SK-N-SH treated with all-trans-retinoic acid at 6 μM for 48 hours (cell line): ENCODE measurements around the gene NOLC1.

ENCODE experiments used
- ARNTL ChIP-seq: fragments of 450-650 bp; formaldehyde crosslinking; IDR thresholded peaks from 2 replicates; pipeline ENCODE4 v1.5.0; 2020; ENCODE audit warnings: low read depth, mild to moderate bottlenecking, moderate library complexity, borderline replicate concordance
- BACH2 ChIP-seq: fragments of 250-450 bp; sonication (Bioruptor Pico); IDR thresholded peaks from 2 replicates; pipeline ENCODE4 v1.9.0; 2021; ENCODE audit warnings: mild to moderate bottlenecking, borderline replicate concordance
- ESRRG ChIP-seq: fragments of 250-450 bp; sonication (Bioruptor Pico); IDR thresholded peaks from 2 replicates; pipeline ENCODE4 v1.6.1; 2021; ENCODE audit warnings: mild to moderate bottlenecking
- GLIS3 ChIP-seq: fragments of 250-450 bp; sonication (Bioruptor Pico); IDR thresholded peaks from 2 replicates; pipeline ENCODE4 v1.5.0; 2020; ENCODE audit warnings: mild to moderate bottlenecking, moderate library complexity
- ISL1 ChIP-seq: fragments of 250-450 bp; sonication (Bioruptor Pico); IDR thresholded peaks from 2 replicates; pipeline ENCODE4 v2.1.2; 2022; ENCODE audit warnings: mild to moderate bottlenecking, moderate library complexity
- OSR1 ChIP-seq: fragments of 250-450 bp; sonication (Bioruptor Pico); IDR thresholded peaks from 2 replicates; pipeline ENCODE4 v1.8.0; 2022; ENCODE audit warnings: moderate library complexity, mild to moderate bottlenecking, inconsistent platforms
- ZFP3 ChIP-seq: fragments of 250-450 bp; sonication (Bioruptor Pico); IDR thresholded peaks from 2 replicates; pipeline ENCODE4 v1.5.0; 2020; ENCODE audit warnings: mild to moderate bottlenecking, moderate library complexity
- TF ChIP-seq, protein P1 (sequence below): fragments of 250-450 bp; sonication (Bioruptor Pico); IDR thresholded peaks from 2 replicates; pipeline ENCODE4 v1.8.0; 2020; ENCODE audit warnings: mild to moderate bottlenecking, moderate library complexity, borderline replicate concordance
- TF ChIP-seq, protein P2 (sequence below): fragments of 250-450 bp; sonication (Bioruptor Pico); IDR thresholded peaks from 2 replicates; pipeline ENCODE4 v1.5.1; 2021; ENCODE audit warnings: mild to moderate bottlenecking, moderate library complexity
- TF ChIP-seq, protein P3 (sequence below): fragments of 250-450 bp; sonication (Bioruptor Pico); IDR thresholded peaks from 2 replicates; pipeline ENCODE4 v1.5.1; 2020; ENCODE audit warnings: low read depth, mild to moderate bottlenecking, moderate library complexity

DNA sequence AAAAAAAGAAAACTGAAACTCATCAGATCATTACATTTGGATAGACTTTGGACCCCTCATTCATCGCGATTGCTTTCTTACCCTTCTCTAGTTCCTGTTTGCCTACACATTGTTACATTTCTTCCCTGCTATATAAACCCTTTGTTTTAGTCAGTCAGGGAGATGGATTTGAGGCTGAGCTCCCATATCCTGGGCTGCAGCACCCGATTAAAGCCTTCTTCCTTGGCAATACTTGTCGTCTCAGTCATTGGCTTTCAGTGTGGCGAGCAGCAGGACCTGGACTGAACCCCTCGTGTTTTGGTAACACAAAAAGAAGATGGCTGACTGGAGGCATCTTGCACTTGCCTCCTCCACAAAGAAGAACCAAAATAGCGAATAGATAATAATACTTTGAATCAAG is 39.8 kb downstream of the NOLC1 start:
- TF ChIP-seq, protein P1, sequence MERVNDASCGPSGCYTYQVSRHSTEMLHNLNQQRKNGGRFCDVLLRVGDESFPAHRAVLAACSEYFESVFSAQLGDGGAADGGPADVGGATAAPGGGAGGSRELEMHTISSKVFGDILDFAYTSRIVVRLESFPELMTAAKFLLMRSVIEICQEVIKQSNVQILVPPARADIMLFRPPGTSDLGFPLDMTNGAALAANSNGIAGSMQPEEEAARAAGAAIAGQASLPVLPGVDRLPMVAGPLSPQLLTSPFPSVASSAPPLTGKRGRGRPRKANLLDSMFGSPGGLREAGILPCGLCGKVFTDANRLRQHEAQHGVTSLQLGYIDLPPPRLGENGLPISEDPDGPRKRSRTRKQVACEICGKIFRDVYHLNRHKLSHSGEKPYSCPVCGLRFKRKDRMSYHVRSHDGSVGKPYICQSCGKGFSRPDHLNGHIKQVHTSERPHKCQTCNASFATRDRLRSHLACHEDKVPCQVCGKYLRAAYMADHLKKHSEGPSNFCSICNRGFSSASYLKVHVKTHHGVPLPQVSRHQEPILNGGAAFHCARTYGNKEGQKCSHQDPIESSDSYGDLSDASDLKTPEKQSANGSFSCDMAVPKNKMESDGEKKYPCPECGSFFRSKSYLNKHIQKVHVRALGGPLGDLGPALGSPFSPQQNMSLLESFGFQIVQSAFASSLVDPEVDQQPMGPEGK (CRISPR knock-in tag): no peak
- TF ChIP-seq, protein P2, sequence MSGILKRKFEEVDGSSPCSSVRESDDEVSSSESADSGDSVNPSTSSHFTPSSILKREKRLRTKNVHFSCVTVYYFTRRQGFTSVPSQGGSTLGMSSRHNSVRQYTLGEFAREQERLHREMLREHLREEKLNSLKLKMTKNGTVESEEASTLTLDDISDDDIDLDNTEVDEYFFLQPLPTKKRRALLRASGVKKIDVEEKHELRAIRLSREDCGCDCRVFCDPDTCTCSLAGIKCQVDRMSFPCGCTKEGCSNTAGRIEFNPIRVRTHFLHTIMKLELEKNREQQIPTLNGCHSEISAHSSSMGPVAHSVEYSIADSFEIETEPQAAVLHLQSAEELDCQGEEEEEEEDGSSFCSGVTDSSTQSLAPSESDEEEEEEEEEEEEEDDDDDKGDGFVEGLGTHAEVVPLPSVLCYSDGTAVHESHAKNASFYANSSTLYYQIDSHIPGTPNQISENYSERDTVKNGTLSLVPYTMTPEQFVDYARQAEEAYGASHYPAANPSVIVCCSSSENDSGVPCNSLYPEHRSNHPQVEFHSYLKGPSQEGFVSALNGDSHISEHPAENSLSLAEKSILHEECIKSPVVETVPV: no peak
- TF ChIP-seq GLIS3 (CRISPR knock-in tag) (no peak), BACH2 (no peak), ZFP3 (CRISPR knock-in tag) (no peak), ESRRG (CRISPR knock-in tag) (no peak), OSR1 (no peak), ARNTL (CRISPR knock-in tag) (no peak), ISL1 (CRISPR knock-in tag) (no peak)
- TF ChIP-seq, protein P3, sequence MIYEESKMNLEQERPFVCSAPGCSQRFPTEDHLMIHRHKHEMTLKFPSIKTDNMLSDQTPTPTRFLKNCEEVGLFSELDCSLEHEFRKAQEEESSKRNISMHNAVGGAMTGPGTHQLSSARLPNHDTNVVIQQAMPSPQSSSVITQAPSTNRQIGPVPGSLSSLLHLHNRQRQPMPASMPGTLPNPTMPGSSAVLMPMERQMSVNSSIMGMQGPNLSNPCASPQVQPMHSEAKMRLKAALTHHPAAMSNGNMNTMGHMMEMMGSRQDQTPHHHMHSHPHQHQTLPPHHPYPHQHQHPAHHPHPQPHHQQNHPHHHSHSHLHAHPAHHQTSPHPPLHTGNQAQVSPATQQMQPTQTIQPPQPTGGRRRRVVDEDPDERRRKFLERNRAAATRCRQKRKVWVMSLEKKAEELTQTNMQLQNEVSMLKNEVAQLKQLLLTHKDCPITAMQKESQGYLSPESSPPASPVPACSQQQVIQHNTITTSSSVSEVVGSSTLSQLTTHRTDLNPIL (CRISPR knock-in tag): no peak
